ENCODE results near the gene PRXL2A.
"Not testable (repeated sequence)": the region's sequence is repeated elsewhere in the genome, so short reads cannot be mapped to it uniquely, and the experiment has no call there.

Gene PRXL2A

GRCh38 chr10:80411681-80412220 lies 3.4 kb downstream of the PRXL2A start:
- DNase-seq, result no peak

DNA sequence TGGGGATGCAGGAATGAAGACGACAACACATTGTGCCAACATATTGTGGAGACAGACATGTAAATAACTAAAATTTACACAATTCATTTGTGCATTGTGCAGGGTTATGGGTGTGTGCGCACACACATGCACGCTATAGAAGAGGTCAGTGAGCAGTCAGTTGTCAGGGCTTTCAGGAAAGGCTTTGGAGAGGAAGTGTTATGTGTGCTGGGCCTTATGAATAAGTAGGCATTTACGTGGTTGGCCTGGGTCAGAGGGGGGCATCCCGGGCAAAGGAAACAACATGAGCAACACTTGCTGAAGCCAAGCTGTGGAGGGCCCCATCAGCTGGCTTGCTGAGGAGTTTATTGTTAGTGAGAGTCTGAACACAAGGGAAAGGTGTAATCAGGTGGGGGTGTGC lies 4.1 kb downstream of the PRXL2A start:
- DNase-seq, result no peak

DNA sequence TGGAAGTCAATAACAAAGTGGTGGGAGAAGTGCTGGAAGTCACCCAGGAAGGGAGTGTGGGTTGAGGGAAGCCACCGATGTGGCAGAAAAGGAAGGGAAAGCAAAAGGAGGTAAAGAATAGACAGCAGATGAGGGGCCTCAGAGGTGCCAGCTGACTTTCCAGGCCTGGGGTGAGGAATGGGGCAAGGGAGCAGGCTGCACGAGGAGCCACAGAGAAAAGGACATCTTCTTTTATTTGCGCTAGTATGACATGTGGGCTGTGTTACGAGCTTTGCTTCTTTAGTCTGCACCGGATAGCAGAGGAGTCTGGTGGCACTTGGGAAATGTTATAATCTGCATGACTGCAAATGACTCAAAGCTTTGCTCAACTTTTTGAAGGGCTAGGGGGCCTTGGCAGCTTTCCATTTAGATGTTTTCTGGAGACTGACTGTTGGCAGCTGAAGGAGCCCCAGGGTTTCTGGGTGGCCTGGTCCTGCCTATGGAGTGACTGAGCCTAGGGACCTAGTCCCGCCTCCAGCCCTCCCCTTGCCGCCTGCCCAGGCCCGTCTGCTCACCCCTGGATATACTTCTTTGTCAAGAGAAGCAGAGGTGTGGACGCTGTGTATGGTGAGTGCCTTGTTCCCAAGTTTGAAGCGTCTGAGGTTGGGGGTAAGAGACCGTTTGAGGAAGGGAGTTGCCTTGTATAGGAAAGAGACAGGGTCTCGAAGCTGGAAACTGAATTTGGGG lies 5.1 kb downstream of the PRXL2A start:
- peak; percentile 34 for DNase-seq

- peak; percentile 42 for DNase-seq
Observed at GRCh38 chr10:80414142-80414895, 6.0 kb downstream of the PRXL2A start.

- no peak for DNase-seq
Observed at GRCh38 chr10:80415734-80416478, 7.6 kb downstream of the PRXL2A start.

DNA sequence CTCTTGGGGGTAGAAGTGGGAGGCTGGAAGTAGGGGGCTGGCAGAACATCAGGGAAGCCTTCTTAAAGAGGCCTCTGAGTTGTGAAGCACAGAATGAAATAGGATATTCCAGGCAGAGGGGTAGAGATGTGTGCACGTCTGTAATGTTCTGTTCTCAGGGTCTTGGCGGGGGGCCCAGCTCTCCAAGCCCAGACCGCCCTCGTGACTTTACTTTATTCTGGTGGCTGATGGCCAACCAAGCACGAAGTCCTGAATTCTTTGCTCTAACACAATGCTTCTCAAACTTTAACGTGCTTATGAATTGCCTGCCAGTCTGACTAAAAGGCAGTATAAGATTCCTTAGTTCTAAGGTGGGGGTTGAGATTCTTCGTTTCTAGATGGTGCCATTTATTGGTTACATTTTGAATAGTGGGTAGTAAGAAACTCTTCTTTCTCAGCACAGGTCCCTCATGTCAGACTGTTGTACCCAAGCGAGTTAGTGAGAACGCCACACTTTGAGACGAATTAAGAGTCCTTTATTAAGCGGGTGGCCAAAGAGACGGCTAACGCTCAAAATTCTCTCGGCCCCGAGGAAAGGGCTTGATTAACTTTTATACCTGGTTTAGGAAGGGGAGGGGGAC lies 8.2 kb downstream of the PRXL2A start:
- DNase-seq, result peak; percentile 51

GRCh38 chr10:80417256-80417655 lies 8.9 kb downstream of the PRXL2A start:
- DNase-seq, result not testable (repeated sequence)

DNA sequence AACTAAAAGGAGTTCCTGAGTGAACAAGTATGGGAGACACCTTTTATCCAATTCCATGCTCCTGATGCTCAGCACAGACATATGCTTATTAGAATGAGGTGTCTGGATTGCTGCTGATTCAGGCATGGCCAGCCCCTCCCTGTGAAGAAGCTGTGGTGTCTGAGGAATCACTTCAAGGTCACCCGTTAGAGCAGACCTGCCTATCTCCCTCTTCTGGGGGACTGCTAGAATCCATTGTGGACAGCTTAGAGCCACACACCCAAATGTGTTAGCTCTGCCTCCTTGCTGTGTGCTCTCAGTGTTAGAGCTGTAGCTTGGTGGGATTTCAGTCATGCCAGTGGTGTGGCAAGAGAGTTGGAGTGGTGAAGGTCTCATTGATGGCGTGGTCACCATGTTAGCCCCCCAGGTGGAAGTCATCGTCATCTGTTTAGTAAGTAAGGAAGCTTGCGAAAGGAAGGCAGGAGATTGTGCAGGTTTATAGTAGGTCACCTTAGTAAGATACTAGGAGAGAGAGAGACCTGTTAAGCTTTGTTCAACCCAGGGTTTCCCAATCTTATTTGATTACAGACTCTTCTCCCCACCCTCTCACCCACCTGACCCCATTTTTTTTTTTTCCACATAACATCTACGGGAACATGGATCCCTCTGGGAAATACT lies 12.8 kb downstream of the PRXL2A start:
- no peak for DNase-seq

- DNase-seq, result no peak
Observed at GRCh38 chr10:80421707-80422536, 13.6 kb downstream of the PRXL2A start.

DNA sequence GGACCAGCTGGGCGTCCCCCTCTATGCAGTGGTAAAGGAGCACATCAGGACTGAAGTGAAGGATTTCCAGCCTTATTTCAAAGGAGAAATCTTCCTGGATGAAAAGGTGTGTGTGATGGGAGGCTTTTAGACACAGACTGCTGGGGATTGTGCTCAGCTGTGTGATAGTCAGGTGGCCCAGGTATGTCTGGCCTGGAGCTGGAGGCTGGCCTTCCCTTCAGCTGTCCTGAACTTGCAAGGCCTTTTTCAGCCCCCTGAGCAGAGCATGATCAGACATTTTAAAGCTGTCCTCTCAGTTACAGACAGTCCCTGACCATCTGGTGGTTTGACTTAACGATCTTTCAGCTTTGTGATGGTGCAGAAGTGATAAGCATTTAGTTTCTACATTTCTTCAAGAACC lies 17.6 kb downstream of the PRXL2A start:
- no peak for DNase-seq

GRCh38 chr10:80427541-80427940 lies 19.2 kb downstream of the PRXL2A start:
- no peak for DNase-seq

- DNase-seq, result no peak
Observed at GRCh38 chr10:80429521-80429973, 21.2 kb downstream of the PRXL2A start.

DNA sequence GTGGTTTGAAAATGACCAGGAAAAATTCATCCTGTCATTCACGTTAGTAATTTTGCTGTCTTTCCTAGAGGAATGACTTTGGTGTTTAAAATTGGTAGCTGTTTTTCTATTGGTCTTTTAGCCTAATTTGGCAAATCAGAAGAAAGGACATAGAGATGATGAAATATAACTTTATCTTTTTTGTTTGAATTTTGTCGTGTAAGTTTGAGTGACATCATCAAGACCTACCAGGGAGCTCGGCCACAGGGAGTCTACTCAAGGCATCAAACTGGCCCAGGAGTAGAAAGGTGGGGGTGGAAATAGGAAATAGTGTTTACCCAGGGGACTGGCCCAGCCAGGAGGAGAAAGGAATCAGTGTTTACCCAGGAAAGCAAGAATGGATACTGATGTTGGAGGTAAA lies 24.8 kb downstream of the PRXL2A start:
- DNase-seq, result no peak

DNA sequence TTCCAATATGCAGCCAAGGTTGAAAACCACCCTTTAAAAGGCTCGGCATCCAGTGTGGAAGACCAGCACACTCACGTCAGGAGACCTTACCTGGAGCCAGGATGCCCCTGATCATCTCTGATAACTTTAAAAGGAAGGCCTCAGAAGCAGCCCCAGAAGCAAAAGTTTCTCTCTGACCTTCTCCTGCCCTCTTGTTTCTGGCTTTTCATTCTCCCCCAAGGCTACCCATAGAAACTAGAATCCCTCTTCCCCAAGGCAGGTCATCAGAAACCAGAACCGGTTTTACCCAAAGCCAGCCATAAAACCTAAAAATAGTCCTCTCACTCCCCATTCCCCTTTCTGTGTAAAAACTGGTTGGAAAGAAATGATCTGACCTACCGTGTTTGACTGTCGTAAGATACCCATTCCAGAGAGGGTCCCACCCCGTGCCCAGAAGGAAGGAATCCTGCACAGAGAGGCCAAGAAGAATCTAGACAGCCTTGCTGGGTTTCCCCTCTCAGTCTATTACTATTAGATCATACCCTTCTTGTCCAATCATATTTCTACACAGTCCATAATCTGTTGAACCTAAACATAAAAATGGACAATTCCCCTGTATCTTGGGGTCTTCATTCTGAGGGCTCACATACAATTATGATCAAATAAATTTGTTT lies 28.2 kb downstream of the PRXL2A start:
- no peak for DNase-seq

DNA sequence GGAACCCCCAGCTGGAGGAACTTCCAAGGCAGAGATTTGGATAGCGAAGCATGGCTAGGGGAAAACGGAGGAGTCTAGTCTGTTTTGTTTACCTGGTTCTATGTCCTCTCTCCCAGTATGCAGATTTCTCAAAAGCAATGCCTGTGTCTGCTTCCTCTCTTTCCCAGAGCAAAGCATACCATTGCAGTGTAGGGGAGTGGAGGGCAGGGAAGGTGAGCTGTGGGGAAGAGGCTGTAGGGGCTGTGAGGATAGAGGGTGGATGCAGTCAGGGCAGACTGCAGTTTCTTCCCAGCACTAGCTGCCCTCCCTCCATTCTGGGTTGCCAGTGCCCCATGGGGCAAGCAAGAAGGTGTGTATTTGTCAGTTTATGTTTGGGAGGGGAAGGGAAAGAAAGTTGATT lies 28.9 kb downstream of the PRXL2A start:
- DNase-seq, result no peak

DNA sequence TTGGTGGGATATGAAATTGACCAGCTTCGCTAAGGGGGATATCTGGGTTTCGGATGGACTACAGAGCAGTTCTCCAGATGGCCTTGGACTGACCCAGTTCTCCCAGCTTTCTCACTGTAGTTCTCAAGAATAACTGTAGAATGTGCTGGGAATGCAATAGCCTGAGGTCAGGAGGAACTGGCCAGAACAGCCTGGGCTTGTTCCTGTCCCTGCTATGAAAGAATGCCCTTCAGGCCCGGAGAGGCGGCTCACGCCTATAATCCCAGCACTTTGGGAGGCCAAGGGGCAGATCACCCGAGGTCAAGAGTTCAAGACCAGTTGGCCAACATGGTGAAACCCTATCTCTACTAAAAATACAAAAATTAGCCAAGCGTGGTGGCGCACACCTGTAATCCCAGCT lies 33.5 kb downstream of the PRXL2A start:
- no peak for DNase-seq

- DNase-seq, result peak; percentile 62
Observed at GRCh38 chr10:80442879-80443278, 34.5 kb downstream of the PRXL2A start.

DNA sequence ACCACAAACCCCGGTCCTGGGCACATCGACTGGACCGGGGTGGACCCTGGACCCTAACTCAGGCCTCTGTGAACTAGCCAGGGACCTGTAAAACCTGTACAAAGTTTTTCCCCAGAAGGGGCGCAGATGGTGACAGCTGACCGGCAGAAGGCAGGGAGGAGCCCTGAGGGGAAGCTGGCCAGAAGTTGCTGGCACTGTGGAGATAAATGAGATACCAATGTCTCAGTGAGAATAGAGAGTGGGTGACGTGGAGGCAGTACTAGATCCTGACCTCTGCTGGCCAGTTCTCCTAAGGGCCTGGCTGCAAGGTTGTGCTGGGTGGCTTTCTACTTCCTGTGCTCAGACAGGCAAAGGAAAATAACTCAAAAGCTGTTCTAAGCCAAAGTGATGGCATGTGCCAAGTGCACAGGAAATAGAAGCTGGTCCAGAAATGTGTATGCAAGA lies 35.2 kb downstream of the PRXL2A start:
- peak; percentile 80 for DNase-seq

GRCh38 chr10:80444124-80444523 lies 35.8 kb downstream of the PRXL2A start:
- no peak for DNase-seq

GRCh38 chr10:80444646-80445319 lies 36.4 kb downstream of the PRXL2A start:
- peak; percentile 18 for DNase-seq

Data from DMS 273 treated with DMSO at 0.1 percent for 48 hours (cell line).